B cell (primary cell): ENCODE measurements around the gene ATRIP. TPM values are rescaled to one million over a fixed set of nuclear protein-coding genes. Genes with fewer than 3 reads are reported as not detected.

ENCODE experiments used
- ATAC-seq: fragments of 200-7000 bp; cut with Tn5 transposase; one replicate; pipeline ENCODE4 v1.10.0; 2021; ENCODE audit warnings: low read depth, mild to moderate bottlenecking, moderate number of reproducible peaks, moderate library complexity
- CTCF ChIA-PET: fragments of 350-600 bp; sonication (Branson Sonifier 250); formaldehyde crosslinking; loops from one replicate; lab custom pipeline; 2021; ENCODE audit warnings: antibody characterized with exemption, inconsistent platforms; lab: Charles Lee
- POLR2A ChIA-PET: fragments of 350-600 bp; sonication (Branson Sonifier 250); formaldehyde crosslinking; loops from one replicate; lab custom pipeline; 2021; ENCODE audit warnings: antibody characterized with exemption; lab: Charles Lee
- DNase-seq: peaks from one replicate; pipeline ENCODE4 v3.0.0; 2013
- H2AFZ ChIP-seq: 2 replicates; pipeline ENCODE4 v1.6.1; 2012; ENCODE audit warnings: mild to moderate bottlenecking, low read depth, low read length; ENCODE audit not compliant: insufficient read depth, poor library complexity, severe bottlenecking
- H3K27ac ChIP-seq, 2 donors: 1 replicate in 1 of 2; 2 replicates in 1 of 2; pipeline ENCODE4 v1.5.1; 2012 to 2013; ENCODE audit warnings: low read length in 2 of 2, mild to moderate bottlenecking in 2 of 2, moderate library complexity in 1 of 2
- H3K27me3 ChIP-seq, 4 experiments: fragments of 200-600 bp in 1 of 4; sonication (generic) in 1 of 4; replicated peaks in 1 of 4; 1 replicate in 2 of 4; 2 replicates in 2 of 4; pipeline versions ENCODE4 v1.6.1 to v1.7.0; 2013 to 2016; ENCODE audit warnings: low read length in 3 of 4, mild to moderate bottlenecking in 2 of 4, mixed read lengths in 1 of 4, moderate library complexity in 1 of 4; ENCODE audit not compliant: insufficient read depth in 4 of 4, control insufficient read depth in 3 of 4; ENCODE audit errors: control extremely low read depth in 1 of 4
- H3K36me3 ChIP-seq, 2 experiments: replicated peaks in 1 of 2; 1 replicate in 1 of 2; 2 replicates in 1 of 2; pipeline versions ENCODE4 v1.6.1 to v1.7.1; 2013; ENCODE audit warnings: low read length in 1 of 2; ENCODE audit not compliant: insufficient read depth in 2 of 2, control insufficient read depth in 1 of 2; ENCODE audit errors: control extremely low read depth in 1 of 2, extremely low read depth in 1 of 2
- H3K4me1 ChIP-seq, 2 donors: fragments of 200-600 bp in 1 of 2; sonication (generic) in 1 of 2; 1 replicate in 1 of 2; 2 replicates in 1 of 2; pipeline versions ENCODE4 v1.5.1 to v1.6.1; 2013 to 2017; ENCODE audit warnings: low read length in 2 of 2; ENCODE audit not compliant: control insufficient read depth in 2 of 2, insufficient read depth in 2 of 2
- H3K4me2 ChIP-seq: replicated peaks from 2 replicates; pipeline ENCODE3; 2012; ENCODE audit warnings: mild to moderate bottlenecking, low read depth, low read length; ENCODE audit not compliant: poor library complexity, severe bottlenecking
- H3K4me3 ChIP-seq, 5 experiments: fragments of 200-600 bp in 1 of 5; sonication (generic) in 1 of 5; 1 replicate in 3 of 5; 2 replicates in 2 of 5; pipeline versions ENCODE4 v1.5.1 to v1.7.0; 2011 to 2016; ENCODE audit warnings: low read length in 4 of 5, mild to moderate bottlenecking in 4 of 5, low read depth in 2 of 5, control low read depth in 1 of 5, moderate library complexity in 1 of 5; ENCODE audit not compliant: insufficient read depth in 1 of 5; ENCODE audit errors: control extremely low read depth in 1 of 5, extremely low read depth in 1 of 5
- H3K79me2 ChIP-seq: fragments of 200-600 bp; sonication (generic); one replicate; pipeline ENCODE4 v1.6.0; 2016; ENCODE audit warnings: low read length; ENCODE audit not compliant: control insufficient read depth, insufficient read depth
- H3K9ac ChIP-seq: fragments of 200-600 bp; sonication (generic); 2 replicates; pipeline ENCODE4 v1.6.1; 2017; ENCODE audit warnings: mild to moderate bottlenecking, low read length, moderate library complexity
- H3K9me3 ChIP-seq, 3 donors: one replicate each; pipeline versions ENCODE4 v1.6.1 to v1.7.1; 2013; ENCODE audit warnings: low read length in 2 of 3; ENCODE audit not compliant: control insufficient read depth in 2 of 3, insufficient read depth in 1 of 3; ENCODE audit errors: control extremely low read depth in 1 of 3
- H4K20me1 ChIP-seq: 2 replicates; pipeline ENCODE4 v1.6.0; 2012; ENCODE audit warnings: mild to moderate bottlenecking, low read length; ENCODE audit not compliant: insufficient read depth, control insufficient read depth, poor library complexity, severe bottlenecking
- H3K27ac Mint-ChIP-seq: one replicate; pipeline ENCODE4 v1.8.0; 2021; ENCODE audit warnings: mixed read lengths
- H3K27me3 Mint-ChIP-seq: one replicate; pipeline ENCODE4 v1.8.0; 2021; ENCODE audit warnings: mixed read lengths
- H3K4me1 Mint-ChIP-seq: one replicate; pipeline ENCODE4 v1.8.0; 2021; ENCODE audit warnings: mixed read lengths
- H3K4me3 Mint-ChIP-seq: one replicate; pipeline ENCODE4 v1.8.0; 2021; ENCODE audit warnings: mixed read lengths
- H3K9me3 Mint-ChIP-seq: one replicate; pipeline ENCODE4 v1.8.0; 2022; ENCODE audit warnings: mixed read lengths; ENCODE audit not compliant: insufficient read depth
- EZH2 ChIP-seq: IDR thresholded peaks from 2 replicates; pipeline ENCODE4 v1.6.1; 2012; ENCODE audit warnings: borderline replicate concordance, low read depth, mild to moderate bottlenecking, moderate library complexity, low read length; ENCODE audit not compliant: insufficient read depth, poor library complexity, severe bottlenecking
- WGBS: methylation state at CpG from one replicate; pipeline ENCODE4 v1.1.5; 2013; ENCODE audit warnings: missing lambda C conversion rate; ENCODE audit not compliant: insufficient coverage; 5-methylcytosine and 5-hydroxymethylcytosine counted together
- intact Hi-C: fragments of 100-400 bp; cut with micrococcal nuclease; formaldehyde crosslinking; loops from one replicate; pipeline ENCODE4 v1.10.0; 2022
- polyA plus RNA-seq: library from polyadenylated mRNA; depleted of rRNA; stranded (reverse); fragments of >200 nt; gene quantifications from 2 replicates; pipeline ENCODE4 v1.2.3, GENCODE V29; 2012
- total RNA-seq, 2 donors: library from RNA; stranded (reverse); fragments of 120-200 nt in 1 of 2; gene quantifications; 1 replicate in 1 of 2; 2 replicates in 1 of 2; pipeline versions ENCODE4 v1.2.3 to v1.2.4, GENCODE V29; 2013 to 2022
- TF ChIP-seq, protein P1 (sequence below): fragments of 200-600 bp; IDR thresholded peaks from one replicate; pipeline ENCODE4 v1.8.0; 2022; ENCODE audit warnings: antibody characterized with exemption, mild to moderate bottlenecking

Gene ATRIP
- total and polyA plus RNA-seq, 2 donors (not counting 1 experiment from before 2014, with no cell fraction given) = 10.5 to 11.6 TPM

GRCh38 chr3:48514431-48515227 is 68.1 kb downstream of the ATRIP start:
- Histone ChIP-seq H3K27ac (no peak overlapping the region), H2AFZ (no peak overlapping the region), H3K4me3 (no peak overlapping the region), H3K4me2 (no peak overlapping the region), H3K79me2 (no peaks in the 10 kb centered on the region), H3K27me3 (peaks cover 0 to 4% (median 0%) of the 10 kb centered on the region in 4 experiments), H3K9ac (no peak overlapping the region), H3K9me3 (no peaks in the 10 kb centered on the region), H3K4me1 (peaks cover 0 to 8% of the 10 kb centered on the region in 2 donors), H4K20me1 (no peaks in the 10 kb centered on the region), H3K36me3 (no peaks in the 10 kb centered on the region)
- Mint-ChIP-seq H3K27me3 (peaks cover 6% of the 10 kb centered on the region), H3K4me1 (peaks cover 4% of the 10 kb centered on the region), H3K9me3 (no peaks in the 10 kb centered on the region), H3K27ac (no peak overlapping the region), H3K4me3 (no peak overlapping the region)
- no peak for ATAC-seq
- ChIA-PET CTCF (interaction anchor here (0.9 to 1.9 kb wide), 2 partner anchors 17 to 114 kb away, joined by 3 to 8 read pairs; no protein-coding TSS in a partner anchor), POLR2A (interaction anchor here (0.7 kb wide), 1 partner anchor 7 kb away, joined by 3 read pairs; no protein-coding TSS in a partner anchor)
- WGBS = 49% methylated on average over 6 of the region's 8 CpGs
- DNase-seq = no peak
- intact Hi-C loops = no loop called here
- TF ChIP-seq, protein P1, sequence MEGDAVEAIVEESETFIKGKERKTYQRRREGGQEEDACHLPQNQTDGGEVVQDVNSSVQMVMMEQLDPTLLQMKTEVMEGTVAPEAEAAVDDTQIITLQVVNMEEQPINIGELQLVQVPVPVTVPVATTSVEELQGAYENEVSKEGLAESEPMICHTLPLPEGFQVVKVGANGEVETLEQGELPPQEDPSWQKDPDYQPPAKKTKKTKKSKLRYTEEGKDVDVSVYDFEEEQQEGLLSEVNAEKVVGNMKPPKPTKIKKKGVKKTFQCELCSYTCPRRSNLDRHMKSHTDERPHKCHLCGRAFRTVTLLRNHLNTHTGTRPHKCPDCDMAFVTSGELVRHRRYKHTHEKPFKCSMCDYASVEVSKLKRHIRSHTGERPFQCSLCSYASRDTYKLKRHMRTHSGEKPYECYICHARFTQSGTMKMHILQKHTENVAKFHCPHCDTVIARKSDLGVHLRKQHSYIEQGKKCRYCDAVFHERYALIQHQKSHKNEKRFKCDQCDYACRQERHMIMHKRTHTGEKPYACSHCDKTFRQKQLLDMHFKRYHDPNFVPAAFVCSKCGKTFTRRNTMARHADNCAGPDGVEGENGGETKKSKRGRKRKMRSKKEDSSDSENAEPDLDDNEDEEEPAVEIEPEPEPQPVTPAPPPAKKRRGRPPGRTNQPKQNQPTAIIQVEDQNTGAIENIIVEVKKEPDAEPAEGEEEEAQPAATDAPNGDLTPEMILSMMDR = no peak
- no peak for TF ChIP-seq EZH2

Other genes starting within 250 kb of the ATRIP start
- not detected in 2 replicates for gene CAMP, start 223.2 kb upstream of the ATRIP start, total RNA-seq
- gene CAMP, start 223.2 kb upstream of the ATRIP start, polyA plus RNA-seq = 0.22 and 0.30 TPM in 2 replicates
- gene ZNF589, start 205.6 kb upstream of the ATRIP start, total RNA-seq = 29.8 and 34.7 TPM in 2 replicates
- 36.1 and 36.8 TPM in 2 replicates for gene ZNF589, start 205.6 kb upstream of the ATRIP start, polyA plus RNA-seq
- 48.9 and 52.4 TPM in 2 replicates for gene NME6, start 145.4 kb upstream of the ATRIP start, total RNA-seq
- gene NME6, start 145.4 kb upstream of the ATRIP start, polyA plus RNA-seq = 14.4 and 17.9 TPM in 2 replicates
- gene SPINK8, start 113.1 kb upstream of the ATRIP start, total RNA-seq = not detected in 2 replicates
- gene SPINK8, start 113.1 kb upstream of the ATRIP start, polyA plus RNA-seq = not detected in 2 replicates
- gene FBXW12, start 74.5 kb upstream of the ATRIP start, total RNA-seq = not detected in 2 replicates
- not detected in 2 replicates for gene FBXW12, start 74.5 kb upstream of the ATRIP start, polyA plus RNA-seq
- gene PLXNB1, start 16.7 kb upstream of the ATRIP start, total RNA-seq = 3.9 and 5.0 TPM in 2 replicates
- 0.95 and 1.6 TPM in 2 replicates for gene PLXNB1, start 16.7 kb upstream of the ATRIP start, polyA plus RNA-seq
- gene CCDC51, start 6.6 kb upstream of the ATRIP start, total RNA-seq = 5.0 and 6.2 TPM in 2 replicates
- gene CCDC51, start 6.6 kb upstream of the ATRIP start, polyA plus RNA-seq = 4.5 and 5.9 TPM in 2 replicates
- 185 and 194 TPM in 2 replicates for gene TMA7, start 6.5 kb upstream of the ATRIP start, total RNA-seq
- 169 and 191 TPM in 2 replicates for gene TMA7, start 6.5 kb upstream of the ATRIP start, polyA plus RNA-seq
- gene SHISA5, start 57.4 kb downstream of the ATRIP start, total RNA-seq = 145 and 147 TPM in 2 replicates
- 133 and 183 TPM in 2 replicates for gene SHISA5, start 57.4 kb downstream of the ATRIP start, polyA plus RNA-seq
- gene PFKFB4, start 110.1 kb downstream of the ATRIP start, total RNA-seq = 3.2 and 3.3 TPM in 2 replicates
- 1.3 and 1.7 TPM in 2 replicates for gene PFKFB4, start 110.1 kb downstream of the ATRIP start, polyA plus RNA-seq
- not detected in 2 replicates for gene UCN2, start 117.0 kb downstream of the ATRIP start, total RNA-seq
- gene UCN2, start 117.0 kb downstream of the ATRIP start, polyA plus RNA-seq = not detected in 2 replicates
- 2.1 and 3.3 TPM in 2 replicates for gene COL7A1, start 148.6 kb downstream of the ATRIP start, total RNA-seq
- 0.75 and 2.9 TPM in 2 replicates for gene COL7A1, start 148.6 kb downstream of the ATRIP start, polyA plus RNA-seq
- 98.9 and 99.9 TPM in 2 replicates for gene UQCRC1, start 162.9 kb downstream of the ATRIP start, total RNA-seq
- gene UQCRC1, start 162.9 kb downstream of the ATRIP start, polyA plus RNA-seq = 132 and 195 TPM in 2 replicates
- not detected in 2 replicates for gene TMEM89, start 175.0 kb downstream of the ATRIP start, total RNA-seq
- not detected in 2 replicates for gene TMEM89, start 175.0 kb downstream of the ATRIP start, polyA plus RNA-seq
- gene SLC26A6, start 188.7 kb downstream of the ATRIP start, total RNA-seq = 26.7 and 30.6 TPM in 2 replicates
- 22.5 and 24.0 TPM in 2 replicates for gene SLC26A6, start 188.7 kb downstream of the ATRIP start, polyA plus RNA-seq
- 2.5 and 2.8 TPM in 2 replicates for gene CELSR3, start 216.1 kb downstream of the ATRIP start, total RNA-seq
- 1.2 and 2.4 TPM in 2 replicates for gene CELSR3, start 216.1 kb downstream of the ATRIP start, polyA plus RNA-seq
- gene NCKIPSD, start 239.2 kb downstream of the ATRIP start, total RNA-seq = 19.1 and 19.7 TPM in 2 replicates
- gene NCKIPSD, start 239.2 kb downstream of the ATRIP start, polyA plus RNA-seq = 14.6 and 24.6 TPM in 2 replicates